Esophagus squamous epithelium (tissue), 4 donors: ENCODE results near the gene BCAT1.

Experiments
- POLR2A ChIP-seq, 4 donors: fragments of 450-650 bp; IDR thresholded peaks; one replicate each; pipeline ENCODE4 v1.6.1; 2017; ENCODE audit warnings: antibody characterized with exemption in 4 of 4, mild to moderate bottlenecking in 4 of 4, moderate library complexity in 3 of 4
- TF ChIP-seq, protein P1 (sequence below), 6 experiments: fragments of 450-650 bp in 4 of 6; fragments of 200-600 bp in 2 of 6; sonication (generic) in 2 of 6; IDR thresholded peaks; one replicate each; pipeline ENCODE4 v1.5.1; 2016 to 2019; ENCODE audit warnings: antibody characterized with exemption in 6 of 6, mild to moderate bottlenecking in 4 of 6, moderate library complexity in 4 of 6

DNA sequence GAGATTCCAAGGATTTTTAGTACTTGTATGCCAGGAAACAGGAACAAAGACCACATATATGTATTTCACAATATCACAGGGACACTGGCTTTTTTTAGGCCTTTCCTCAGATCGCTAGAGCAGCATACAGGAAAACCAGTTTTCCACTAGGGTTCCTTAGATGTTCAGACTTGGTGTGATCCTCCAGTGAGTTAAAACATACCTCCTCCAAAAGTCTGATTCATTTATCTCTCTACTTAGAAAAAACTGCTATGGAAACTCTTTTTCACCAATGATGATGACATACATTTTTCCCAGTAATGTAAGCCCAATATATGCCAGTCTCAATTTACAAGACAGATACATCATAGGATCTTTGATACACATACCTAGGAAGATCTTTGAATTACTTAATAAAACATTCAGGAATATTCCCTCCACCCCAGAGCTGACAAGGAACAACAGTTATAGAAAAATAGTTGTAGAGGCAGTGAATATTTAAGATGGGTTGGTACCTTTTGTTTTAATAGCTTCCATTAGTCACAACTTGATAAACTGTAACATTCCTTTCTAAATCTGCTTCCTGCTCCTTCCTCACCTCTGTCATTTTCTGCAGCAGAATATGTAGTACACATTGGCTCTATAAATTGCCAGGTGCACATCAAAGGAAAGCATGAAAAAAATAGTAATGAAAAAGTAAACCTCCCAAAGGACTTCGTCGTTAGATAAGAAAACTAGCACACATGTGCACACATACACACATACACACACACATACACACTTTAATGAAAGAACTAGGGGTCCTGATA, 27.5 kb downstream of the BCAT1 start:
- TF ChIP-seq, protein P1, sequence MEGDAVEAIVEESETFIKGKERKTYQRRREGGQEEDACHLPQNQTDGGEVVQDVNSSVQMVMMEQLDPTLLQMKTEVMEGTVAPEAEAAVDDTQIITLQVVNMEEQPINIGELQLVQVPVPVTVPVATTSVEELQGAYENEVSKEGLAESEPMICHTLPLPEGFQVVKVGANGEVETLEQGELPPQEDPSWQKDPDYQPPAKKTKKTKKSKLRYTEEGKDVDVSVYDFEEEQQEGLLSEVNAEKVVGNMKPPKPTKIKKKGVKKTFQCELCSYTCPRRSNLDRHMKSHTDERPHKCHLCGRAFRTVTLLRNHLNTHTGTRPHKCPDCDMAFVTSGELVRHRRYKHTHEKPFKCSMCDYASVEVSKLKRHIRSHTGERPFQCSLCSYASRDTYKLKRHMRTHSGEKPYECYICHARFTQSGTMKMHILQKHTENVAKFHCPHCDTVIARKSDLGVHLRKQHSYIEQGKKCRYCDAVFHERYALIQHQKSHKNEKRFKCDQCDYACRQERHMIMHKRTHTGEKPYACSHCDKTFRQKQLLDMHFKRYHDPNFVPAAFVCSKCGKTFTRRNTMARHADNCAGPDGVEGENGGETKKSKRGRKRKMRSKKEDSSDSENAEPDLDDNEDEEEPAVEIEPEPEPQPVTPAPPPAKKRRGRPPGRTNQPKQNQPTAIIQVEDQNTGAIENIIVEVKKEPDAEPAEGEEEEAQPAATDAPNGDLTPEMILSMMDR (IDR thresholded peaks at IDR 0.05), result no peak
- TF ChIP-seq POLR2A (IDR thresholded peaks at IDR 0.05), result no peak
